Head of caudate nucleus (tissue), 42 donors: Measurements from ENCODE around the gene ACKR2.

ENCODE experiments used
- DNase-seq, 42 donors: peaks; one replicate each; pipeline versions ENCODE4 v3.0.0 to v3.0.0-alpha.2; 2020 to 2021; ENCODE audit warnings: mixed read lengths in 7 of 42
- intact Hi-C: fragments of 100-400 bp; cut with DNase I; formaldehyde crosslinking; loops from one replicate; pipeline ENCODE4 v1.15.0; 2022

Gene ACKR2

GRCh38 chr3:42809202-42809601 lies at the start of gene ACKR2:
TSS of gene ACKR2 (plus strand) at chr3:42809445. CDS start at chr3:42864503, 55,058 bp downstream.
- intact Hi-C loops: no loop called here
- DNase-seq: no peak

GRCh38 chr3:42762046-42762724 lies 47.1 kb upstream of the ACKR2 start:
- intact Hi-C loops: no loop called here

GRCh38 chr3:42763021-42763420 lies 46.2 kb upstream of the ACKR2 start:
- intact Hi-C loops: no loop called here
- DNase-seq: peak in 5 of 42 donors; percentile 21 to 53 (median 30)

More at GRCh38 chr3:42762046-42762724, 47.1 kb upstream of the ACKR2 start:
- peak in 2 of 42 donors; percentile 8 to 43 for DNase-seq

- peak in 1 of 42 donors; percentile 16 for DNase-seq
- intact Hi-C loops: no loop called here
These were observed 45.1 kb upstream of the ACKR2 start for GRCh38 chr3:42764115-42764514.

- intact Hi-C loops: no loop called here
- peak in 1 of 42 donors; percentile 20 for DNase-seq
These were observed 44.5 kb upstream of the ACKR2 start for GRCh38 chr3:42764561-42765295.

- intact Hi-C loops: no loop called here
- DNase-seq: no peak
These were observed 39.6 kb upstream of the ACKR2 start for GRCh38 chr3:42769477-42770131.

GRCh38 chr3:42771271-42771670 lies 38.0 kb upstream of the ACKR2 start:
- intact Hi-C loops: no loop called here
- no peak for DNase-seq

- intact Hi-C loops: no loop called here
- DNase-seq: peak; percentile 93 to 98 (median 96)
These were observed 36.4 kb upstream of the ACKR2 start, which contains the start of gene CCDC13 for GRCh38 chr3:42772670-42773408. TSS of gene CCDC13 (minus strand) at chr3:42773253. CDS start at chr3:42758345, 14,908 bp downstream.

- intact Hi-C loops: no loop called here
- DNase-seq: no peak
These were observed 35.9 kb upstream of the ACKR2 start for GRCh38 chr3:42773409-42773751.

GRCh38 chr3:42778644-42779043 lies 30.6 kb upstream of the ACKR2 start:
- intact Hi-C loops: no loop called here

GRCh38 chr3:42780398-42780797 lies 28.8 kb upstream of the ACKR2 start:
- intact Hi-C loops: loop anchor here (5.0 kb wide), 2 partner anchors 57 to 102 kb away; no protein-coding TSS in a partner anchor
- no peak for DNase-seq

More at GRCh38 chr3:42778644-42779043, 30.6 kb upstream of the ACKR2 start:
- no peak for DNase-seq

GRCh38 chr3:42780892-42781700 lies 28.1 kb upstream of the ACKR2 start:
- peak in 7 of 42 donors; percentile 23 to 70 (median 43) for DNase-seq
- intact Hi-C loops: loop anchor here (5.0 kb wide), 2 partner anchors 56 to 101 kb away; no protein-coding TSS in a partner anchor

- intact Hi-C loops: no loop called here
- DNase-seq: no peak
These were observed 23.0 kb upstream of the ACKR2 start for GRCh38 chr3:42786212-42786611.

GRCh38 chr3:42786631-42787030 lies 22.6 kb upstream of the ACKR2 start:
- DNase-seq: no peak
- intact Hi-C loops: no loop called here

GRCh38 chr3:42790714-42791229 lies 18.5 kb upstream of the ACKR2 start:
- no peak for DNase-seq
- intact Hi-C loops: no loop called here

GRCh38 chr3:42795621-42796181 lies 13.5 kb upstream of the ACKR2 start:
- intact Hi-C loops: no loop called here

GRCh38 chr3:42796332-42796885 lies 12.8 kb upstream of the ACKR2 start:
- DNase-seq: no peak
- intact Hi-C loops: no loop called here

More at GRCh38 chr3:42795621-42796181, 13.5 kb upstream of the ACKR2 start:
- DNase-seq: no peak
